Lower lobe of right lung (tissue), 2 donors: ENCODE results near the gene CD247. TPM values are rescaled to one million over a fixed set of nuclear protein-coding genes. Genes with fewer than 3 reads are reported as not detected.

ENCODE experiments used
- ATAC-seq, 2 donors: fragments of 200-7000 bp; cut with Tn5 transposase; one replicate each; pipeline ENCODE4 v1.9.1; 2020 to 2022; ENCODE audit warnings: mild to moderate bottlenecking in 2 of 2, moderate library complexity in 2 of 2
- DNase-seq: peaks from one replicate; pipeline ENCODE4 v3.0.0-alpha.2; 2020
- H3K27ac ChIP-seq: fragments of 200-600 bp; one replicate; pipeline ENCODE4 v1.8.0; 2022
- H3K27me3 ChIP-seq: fragments of 200-600 bp; one replicate; pipeline ENCODE4 v1.8.0; 2022; ENCODE audit warnings: low read depth
- H3K36me3 ChIP-seq: fragments of 200-600 bp; one replicate; pipeline ENCODE4 v1.8.0; 2022; ENCODE audit warnings: mild to moderate bottlenecking
- H3K4me1 ChIP-seq: fragments of 200-600 bp; one replicate; pipeline ENCODE4 v1.8.0; 2022
- H3K4me3 ChIP-seq: fragments of 200-600 bp; one replicate; pipeline ENCODE4 v1.8.0; 2022; ENCODE audit warnings: mild to moderate bottlenecking
- H3K9me3 ChIP-seq: fragments of 200-600 bp; one replicate; pipeline ENCODE4 v1.8.0; 2022
- CTCF ChIP-seq: fragments of 200-600 bp; IDR thresholded peaks from one replicate; pipeline ENCODE4 v1.8.0; 2022; ENCODE audit warnings: antibody characterized with exemption, mild to moderate bottlenecking
- intact Hi-C: fragments of 100-400 bp; cut with DNase I; formaldehyde crosslinking; loops from one replicate; pipeline ENCODE4 v1.11.0; 2022
- total RNA-seq: library from RNA; stranded (reverse); fragmentation: NEBNext Ultra II Directional; extraction: Animal tissue kit (Norgen Biotek cat#: 25700); gene quantifications from one replicate; pipeline ENCODE4 v1.2.1, GENCODE V29; 2021
- donor health status: DM: no; HTN: yes; CAD: no; lungs with severe emphysema.

Gene CD247
- total RNA-seq, 1 donor from 2014 or later: 8.7 TPM

- no peak for ATAC-seq
- Histone ChIP-seq H3K36me3 (no peaks in the 10 kb centered on the region), H3K4me1 (peaks cover 5% of the 10 kb centered on the region), H3K4me3 (no peak overlapping the region), H3K27ac (no peak overlapping the region), H3K9me3 (no peaks in the 10 kb centered on the region), H3K27me3 (no peaks in the 10 kb centered on the region)
- intact Hi-C loops: no loop called here
- TF ChIP-seq CTCF: no peak
- DNase-seq: no peak
These were observed 11.6 kb upstream of the CD247 start for GRCh38 chr1:167529829-167530474.

- Histone ChIP-seq H3K36me3 (no peaks in the 10 kb centered on the region), H3K27me3 (no peaks in the 10 kb centered on the region), H3K27ac (no peak overlapping the region), H3K4me1 (no peaks in the 10 kb centered on the region), H3K9me3 (peaks cover 6% of the 10 kb centered on the region), H3K4me3 (no peak overlapping the region)
- no peak for TF ChIP-seq CTCF
- intact Hi-C loops: no loop called here
- DNase-seq (no peak), ATAC-seq (no peak)
These were observed 9.9 kb upstream of the CD247 start for GRCh38 chr1:167528057-167528728.

GRCh38 chr1:167526667-167527383 lies 8.5 kb upstream of the CD247 start:
- ATAC-seq (no peak), DNase-seq (no peak)
- Histone ChIP-seq H3K4me3 (no peak overlapping the region), H3K36me3 (no peaks in the 10 kb centered on the region), H3K27me3 (no peaks in the 10 kb centered on the region), H3K4me1 (no peaks in the 10 kb centered on the region), H3K27ac (no peak overlapping the region), H3K9me3 (peaks cover 6% of the 10 kb centered on the region)
- intact Hi-C loops: no loop called here
- TF ChIP-seq CTCF: no peak

- TF ChIP-seq CTCF: no peak
- Histone ChIP-seq H3K9me3 (peaks cover 6% of the 10 kb centered on the region), H3K27me3 (no peaks in the 10 kb centered on the region), H3K4me1 (no peaks in the 10 kb centered on the region), H3K27ac (no peak overlapping the region), H3K36me3 (no peaks in the 10 kb centered on the region), H3K4me3 (no peak overlapping the region)
- no peak for DNase-seq
- ATAC-seq: no peak
- intact Hi-C loops: no loop called here
These were observed 6.3 kb upstream of the CD247 start for GRCh38 chr1:167524651-167525050.

GRCh38 chr1:167522246-167522645 lies 3.9 kb upstream of the CD247 start:
- ATAC-seq (no peak), DNase-seq (no peak)
- no peak overlapping the region for H3K4me3 ChIP-seq
- intact Hi-C loops: no loop called here
- no peak overlapping the region for H3K27ac ChIP-seq
- no peaks in the 10 kb centered on the region for H3K27me3 ChIP-seq
- H3K4me1 ChIP-seq: no peaks in the 10 kb centered on the region
- TF ChIP-seq CTCF: no peak
- peaks cover 6% of the 10 kb centered on the region for H3K9me3 ChIP-seq
- no peaks in the 10 kb centered on the region for H3K36me3 ChIP-seq
